ENCODE data around the gene INF2. TPM values are rescaled to one million over a fixed set of nuclear protein-coding genes. Genes with fewer than 3 reads are reported as not detected.

INF2 gene
- total RNA-seq, 2 donors from 2014 or later, result 50.1 to 210 TPM

- H3K27ac ChIP-seq, result no peak overlapping the region
- H3K36me3 ChIP-seq, result peaks cover 0 to 4% of the 10 kb centered on the region in 2 donors
- no peak for DNase-seq (ENCODE audit: low spot score)
- no peaks in the 10 kb centered on the region for H3K27me3 ChIP-seq (replicated peaks; ENCODE audit: insufficient read depth)
- H3K4me3 ChIP-seq, result no peak overlapping the region
- H3K9me3 ChIP-seq, result no peaks in the 10 kb centered on the region
- 61% methylated on average over 22 of the region's 28 CpGs for whole genome bisulfite sequencing
- intact Hi-C loops (cut with DNase I), result no loop called here
- TF ChIP-seq POLR2A (IDR thresholded peaks at IDR 0.05) (no peak), POLR2AphosphoS5 (IDR thresholded peaks at IDR 0.05) (no peak), CTCF (IDR thresholded peaks at IDR 0.05) (no peak)
- no peaks in the 10 kb centered on the region for H3K4me1 ChIP-seq (replicated peaks)
These were observed 17.6 kb downstream of the INF2 start for GRCh38 chr14:104706733-104707607.

- Histone ChIP-seq H3K4me1 (replicated peaks) (no peaks in the 10 kb centered on the region), H3K27me3 (replicated peaks; ENCODE audit: insufficient read depth) (no peaks in the 10 kb centered on the region), H3K36me3 (peaks cover 0 to 4% of the 10 kb centered on the region in 2 donors), H3K9me3 (no peaks in the 10 kb centered on the region), H3K27ac (no peak overlapping the region), H3K4me3 (no peak overlapping the region)
- TF ChIP-seq POLR2AphosphoS5 (IDR thresholded peaks at IDR 0.05), result no peak
- TF ChIP-seq POLR2A (IDR thresholded peaks at IDR 0.05), result no peak
- TF ChIP-seq CTCF (IDR thresholded peaks at IDR 0.05), result no peak
- WGBS, result 66% methylated on average over 26 of the region's 34 CpGs
- intact Hi-C loops (cut with DNase I), result loop anchor here (1.0 kb wide), 1 partner anchor 58 kb away; no protein-coding TSS in a partner anchor
- DNase-seq (ENCODE audit: low spot score), result no peak
These were observed 18.5 kb downstream of the INF2 start for GRCh38 chr14:104707608-104708595.

GRCh38 chr14:104708606-104709268 is 19.3 kb downstream of the INF2 start:
- peak; percentile 42 for DNase-seq (ENCODE audit: low spot score)
- Histone ChIP-seq H3K27ac (no peak overlapping the region), H3K27me3 (replicated peaks; ENCODE audit: insufficient read depth) (no peaks in the 10 kb centered on the region), H3K36me3 (peaks cover 0 to 7% of the 10 kb centered on the region in 2 donors), H3K9me3 (no peaks in the 10 kb centered on the region), H3K4me1 (replicated peaks) (no peaks in the 10 kb centered on the region), H3K4me3 (no peak overlapping the region)
- intact Hi-C loops (cut with DNase I), result loop anchor here (1.0 kb wide), 1 partner anchor 58 kb away; no protein-coding TSS in a partner anchor
- TF ChIP-seq POLR2A (IDR thresholded peaks at IDR 0.05) (no peak), POLR2AphosphoS5 (IDR thresholded peaks at IDR 0.05) (peak; percentile 24), CTCF (IDR thresholded peaks at IDR 0.05) (peak; percentile 88 to 97 (median 94))
- 41% methylated on average over 19 of the region's 20 CpGs for WGBS

- DNase-seq (ENCODE audit: low spot score), result no peak
- WGBS, result 83% methylated on average over 18 of the region's 18 CpGs
- H3K27me3 ChIP-seq (replicated peaks; ENCODE audit: insufficient read depth), result no peaks in the 10 kb centered on the region
These were observed 20.1 kb downstream of the INF2 start for GRCh38 chr14:104709387-104710039.

More at GRCh38 chr14:104709387-104710039, 20.1 kb downstream of the INF2 start:
- Histone ChIP-seq H3K27ac (no peak overlapping the region), H3K36me3 (peaks cover 0 to 3% of the 10 kb centered on the region in 2 donors), H3K4me3 (no peak overlapping the region), H3K4me1 (replicated peaks) (no peaks in the 10 kb centered on the region), H3K9me3 (no peaks in the 10 kb centered on the region)
- no peak for TF ChIP-seq CTCF (IDR thresholded peaks at IDR 0.05)
- TF ChIP-seq POLR2A (IDR thresholded peaks at IDR 0.05), result no peak
- TF ChIP-seq POLR2AphosphoS5 (IDR thresholded peaks at IDR 0.05), result no peak
- intact Hi-C loops (cut with DNase I), result no loop called here

Data from prostate gland (tissue), 2 donors.